Epithelial cell of prostate (primary cell): ENCODE data around the gene MALAT1.
A peak's percentile ranks its signal among the peaks of the same experiment; 100 is the strongest.

Experiments
- DNase-seq: peaks from one replicate; pipeline ENCODE4 v3.0.0-alpha.2; 2011; ENCODE audit warnings: low read depth, low spot score
- H3K27ac ChIP-seq: fragments of 450-650 bp; 2 replicates; pipeline ENCODE4 v1.5.1; 2017; ENCODE audit warnings: mild to moderate bottlenecking

Gene MALAT1

DNA sequence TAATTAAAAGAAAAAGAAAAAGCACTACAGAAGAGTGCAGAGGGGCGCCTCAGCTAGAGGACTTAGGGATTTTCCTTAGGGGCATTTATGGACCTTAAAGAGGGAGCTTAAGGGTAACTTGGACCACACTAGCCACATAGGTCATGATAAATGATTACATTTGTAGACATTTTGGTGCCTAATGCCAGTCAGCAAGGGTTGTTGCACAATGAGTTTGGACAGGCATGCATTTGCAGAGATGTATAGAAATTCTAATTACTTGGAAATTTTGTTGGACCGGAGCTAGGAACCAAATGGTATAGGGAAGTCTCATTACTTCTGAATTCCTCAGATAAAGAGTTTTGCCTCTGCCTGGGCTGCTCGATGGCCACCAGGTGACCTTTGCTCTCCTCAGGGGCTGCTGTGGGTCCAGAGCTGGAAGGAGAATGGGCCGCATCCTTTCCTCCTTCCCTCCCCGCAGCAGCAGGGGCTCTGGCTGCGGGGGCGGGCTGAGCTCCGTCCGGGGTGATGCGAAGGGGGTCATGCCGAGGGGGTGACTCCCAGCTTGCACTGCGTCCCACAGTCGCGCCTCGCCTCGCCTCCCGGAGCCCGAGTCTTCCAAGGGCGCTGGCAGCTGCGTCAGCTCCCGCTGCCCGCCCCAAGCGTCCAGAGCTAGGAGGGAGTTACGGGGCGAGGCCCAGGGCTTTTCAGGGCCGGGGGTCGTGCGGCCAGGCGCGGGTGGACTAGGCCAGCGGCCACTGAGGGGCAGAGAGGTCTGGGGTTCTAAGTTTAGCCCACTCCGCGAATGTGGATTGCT, 20.3 kb upstream of the MALAT1 start:
- H3K27ac ChIP-seq: peak overlapping the region; percentile 99
- no peak for DNase-seq

DNA sequence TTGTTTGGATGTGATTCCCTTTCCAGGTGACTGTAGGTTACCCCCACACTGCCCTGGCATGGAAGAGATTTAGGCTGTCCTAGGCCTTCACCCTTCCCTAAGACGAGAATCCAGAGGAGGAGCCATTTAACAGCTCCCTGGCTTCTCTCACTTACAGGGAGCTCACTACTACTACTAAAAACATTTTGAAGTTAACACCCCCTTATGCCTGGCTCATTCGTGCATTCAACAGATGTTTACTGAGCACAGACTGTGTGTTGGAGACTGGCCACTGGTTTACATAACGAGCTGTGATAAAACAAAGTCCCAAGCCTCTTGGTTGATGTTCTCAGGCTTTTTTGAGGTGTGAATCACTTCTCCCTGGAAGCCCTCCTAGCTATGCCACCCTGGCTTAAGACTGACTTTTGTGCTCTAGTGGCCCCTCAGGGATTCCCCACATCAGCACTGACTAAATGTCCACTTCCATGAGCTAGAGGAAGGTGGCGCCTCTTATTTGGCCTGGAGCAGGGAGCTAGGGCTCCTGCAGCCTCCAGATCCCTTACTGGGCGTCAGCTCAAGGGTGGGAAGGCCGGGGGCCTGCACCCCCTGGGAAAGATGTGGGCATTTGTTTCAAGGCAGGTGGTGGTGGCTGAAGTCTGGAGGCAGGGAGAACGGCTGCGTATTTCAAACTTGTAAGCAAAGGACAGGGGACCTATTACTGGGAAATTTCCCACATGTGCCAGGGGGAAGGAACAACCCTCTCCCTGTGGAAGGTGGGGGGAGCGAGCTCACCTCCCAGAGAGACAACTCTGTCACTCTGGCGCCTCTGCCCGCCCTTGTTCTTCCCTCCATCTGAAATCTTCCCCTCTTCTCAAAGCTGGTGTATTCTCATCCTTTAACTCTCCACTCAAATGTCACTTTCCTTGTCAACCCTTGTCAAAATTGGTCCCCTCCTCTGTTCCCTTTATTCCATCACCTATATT, 19.4 kb upstream of the MALAT1 start:
- DNase-seq: no peak
- peak overlapping the region; percentile 99 for H3K27ac ChIP-seq

DNA sequence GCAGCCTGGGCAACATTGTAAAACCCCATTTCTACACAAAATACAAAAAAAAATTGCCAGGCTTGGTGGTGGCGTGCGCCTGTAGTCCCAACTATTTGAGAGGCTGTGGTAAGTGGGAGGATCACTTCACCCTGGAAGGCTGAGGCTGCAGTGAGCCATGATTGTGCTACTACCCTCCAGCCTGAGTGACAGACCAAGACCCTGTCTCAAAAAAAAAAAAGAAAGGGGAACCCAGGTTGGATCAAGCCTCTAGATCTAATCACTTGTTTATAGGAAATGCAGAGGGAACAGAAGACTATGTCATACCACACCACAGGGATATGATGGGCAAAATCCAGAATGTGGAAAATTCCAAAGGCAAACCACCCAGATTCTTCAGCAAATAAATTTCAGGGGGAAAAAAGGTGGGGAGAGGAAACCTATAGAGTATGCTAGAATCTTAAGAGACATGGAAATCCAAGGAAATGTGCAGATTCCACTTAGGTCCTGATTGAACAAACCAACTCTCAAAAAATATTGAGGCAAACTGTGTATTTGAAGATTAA, 16.5 kb upstream of the MALAT1 start:
- H3K27ac ChIP-seq: no peak overlapping the region
- DNase-seq: no peak

DNA sequence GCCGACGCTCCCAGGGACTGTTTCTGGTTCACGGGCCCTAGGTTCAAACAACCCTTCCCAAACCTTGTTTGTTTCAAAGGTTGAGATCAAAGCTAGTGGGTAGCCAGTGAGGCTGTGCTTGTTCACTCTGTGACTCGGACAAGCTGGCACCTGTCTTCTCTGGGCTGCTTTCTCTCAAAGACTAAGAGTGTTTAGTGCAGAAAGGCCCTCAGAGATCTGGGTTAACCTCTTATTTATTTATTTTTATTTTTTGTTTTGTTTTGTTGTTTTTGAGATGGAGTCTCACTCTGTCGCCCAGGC, 13.0 kb upstream of the MALAT1 start:
- H3K27ac ChIP-seq: peak overlapping the region; percentile 100
- DNase-seq: no peak

DNA sequence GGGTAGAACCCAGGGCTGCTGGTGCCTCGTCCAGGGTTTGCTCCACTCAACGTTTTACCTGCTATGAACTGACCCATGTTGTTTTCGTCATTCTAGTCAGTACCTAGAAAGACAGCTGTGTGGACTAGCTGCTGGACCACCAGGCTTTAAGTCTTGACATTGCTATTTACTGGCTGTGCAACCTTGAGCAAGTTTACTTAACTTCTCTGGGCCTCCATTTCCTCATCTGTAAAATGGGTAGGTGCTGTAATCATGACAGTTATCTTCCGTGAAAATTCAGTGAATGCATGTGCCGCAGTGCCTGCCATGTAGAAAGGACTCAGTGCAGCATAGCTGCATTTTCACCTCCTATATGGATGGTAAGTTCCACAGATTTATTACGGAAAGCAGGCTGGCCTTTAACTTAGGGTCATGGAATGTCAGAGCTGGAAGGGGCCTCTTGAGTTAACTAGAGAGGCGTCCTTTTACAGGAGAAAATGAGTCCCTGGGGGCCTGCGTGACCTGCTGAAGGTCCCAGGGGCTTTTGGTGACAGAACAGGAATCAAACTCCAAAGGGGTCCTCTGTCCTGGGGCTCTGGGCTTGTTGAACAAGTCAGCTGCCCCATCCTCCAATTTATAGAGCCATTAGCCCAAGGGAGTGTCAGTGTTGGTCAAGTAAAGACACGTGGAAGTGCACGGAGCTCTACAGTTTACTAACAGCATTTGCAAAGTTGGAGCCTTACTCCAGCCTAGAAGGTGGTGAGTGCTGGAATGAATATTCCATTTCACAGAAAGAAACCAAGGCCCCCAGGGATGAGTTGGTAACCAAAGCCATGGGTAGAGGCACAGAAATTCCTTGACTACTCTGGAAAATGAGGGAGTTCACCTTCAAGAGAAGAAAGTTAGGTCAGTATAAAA, 12.0 kb upstream of the MALAT1 start:
- peak overlapping the region; percentile 100 for H3K27ac ChIP-seq
- no peak for DNase-seq

DNA sequence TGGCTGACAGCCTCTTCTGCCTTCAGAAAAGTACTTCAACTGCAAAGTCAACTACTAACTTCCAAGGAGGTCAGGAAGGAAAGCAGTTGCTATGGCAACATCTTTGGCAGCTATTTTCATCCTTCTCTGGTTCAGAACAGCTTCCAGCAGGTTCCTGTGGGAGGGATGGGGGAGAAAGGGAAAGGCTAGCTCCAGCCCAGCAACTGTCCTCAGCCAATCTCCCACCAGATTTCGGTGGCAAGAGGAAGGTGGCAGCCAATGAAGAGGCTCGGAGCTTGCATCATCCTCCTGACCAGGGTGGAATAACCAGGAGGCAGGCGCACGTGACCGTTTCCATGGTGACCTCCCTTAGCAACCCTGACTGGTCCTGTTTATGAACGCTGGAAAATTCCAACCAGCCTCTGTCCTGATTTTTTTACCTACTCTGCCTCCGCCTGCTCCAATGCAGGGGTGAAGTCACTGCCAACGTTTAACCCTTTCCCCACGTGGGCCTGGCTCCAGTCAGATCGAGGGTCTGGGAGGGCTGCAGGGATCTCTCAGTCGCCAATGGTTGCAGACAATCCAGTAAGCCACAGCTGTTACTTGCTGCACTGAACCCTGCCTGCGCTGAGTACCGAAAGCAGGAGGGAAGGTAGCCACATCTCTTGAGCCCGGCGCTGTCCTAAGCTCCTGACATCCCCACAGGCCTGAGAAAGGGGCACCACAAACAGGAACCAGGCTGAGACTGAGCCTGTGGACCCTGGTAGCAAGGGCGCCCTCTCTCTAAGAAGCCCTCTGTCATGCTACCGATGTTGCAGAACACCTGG, 11.2 kb upstream of the MALAT1 start:
- peak overlapping the region; percentile 100 for H3K27ac ChIP-seq
- DNase-seq: peak; percentile 99

DNA sequence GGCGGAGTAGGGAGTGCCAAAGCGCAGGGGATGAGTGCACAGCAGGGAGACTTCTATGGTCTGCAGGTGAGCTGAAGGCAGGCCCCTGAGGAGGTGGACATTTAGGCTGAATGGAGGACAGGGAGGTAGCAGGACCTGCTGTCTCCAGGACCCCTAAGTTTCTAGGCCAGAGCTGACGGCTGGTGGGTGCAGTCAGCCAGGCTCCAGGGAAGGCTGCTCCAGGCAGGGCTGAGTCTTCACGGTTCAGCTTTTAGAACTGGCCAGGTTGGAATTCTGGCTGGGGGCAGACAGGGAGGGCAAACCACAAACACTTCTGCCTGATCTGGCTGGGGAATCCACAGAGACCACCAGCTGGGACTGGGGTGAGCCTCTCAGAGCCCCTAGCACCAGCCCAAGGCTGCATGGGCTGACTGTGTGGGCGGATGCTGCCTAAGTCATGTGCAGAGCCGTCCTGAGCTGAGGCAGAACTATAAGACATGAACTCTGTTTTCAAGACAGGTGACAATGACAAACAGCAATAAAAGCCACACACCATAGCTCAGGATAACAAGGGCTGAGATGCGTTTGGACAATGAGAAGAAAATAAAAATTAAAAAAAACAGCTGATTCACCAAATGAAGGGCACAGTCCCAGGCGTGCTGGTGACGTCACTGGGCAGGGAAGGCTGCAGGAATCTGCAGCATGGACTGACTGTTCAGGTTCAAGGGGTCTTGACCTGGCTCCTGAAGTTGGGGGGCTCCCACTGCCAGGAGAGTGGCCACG, 10.4 kb upstream of the MALAT1 start:
- peak overlapping the region; percentile 100 for H3K27ac ChIP-seq
- no peak for DNase-seq

DNA sequence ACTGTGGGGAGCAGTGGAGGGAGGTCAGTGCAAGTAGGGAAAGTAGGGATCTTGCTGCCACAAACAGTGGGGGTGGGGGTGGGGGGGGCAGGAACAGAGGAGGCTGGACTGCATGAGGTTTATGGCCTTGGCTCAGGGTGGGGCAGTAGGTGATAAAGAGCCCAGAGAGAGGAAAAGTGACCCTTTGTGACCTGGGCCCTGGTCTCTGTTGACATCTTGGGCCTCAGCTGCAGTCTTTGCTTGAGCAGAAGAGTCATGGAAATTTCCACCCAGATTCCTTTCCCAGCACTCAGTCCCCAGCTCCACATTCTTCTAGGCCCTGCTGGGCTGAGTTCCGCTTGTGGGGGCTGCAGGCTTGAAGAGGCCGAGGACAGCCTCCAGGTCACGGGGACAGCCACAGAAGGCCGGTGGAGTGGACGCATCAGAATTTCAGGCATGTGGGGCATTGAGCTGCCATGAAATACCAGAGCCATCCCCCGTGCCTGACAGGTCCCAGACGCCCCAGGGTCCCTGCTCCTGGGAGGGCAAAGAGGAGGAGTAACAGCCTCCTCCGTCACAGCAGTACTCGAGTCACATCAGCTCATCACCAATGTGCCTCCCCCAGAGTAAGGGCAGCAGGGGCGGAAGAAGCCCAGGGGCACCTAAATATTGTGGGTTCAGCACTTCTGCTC, 9.7 kb upstream of the MALAT1 start:
- no peak for DNase-seq
- H3K27ac ChIP-seq: peak overlapping the region; percentile 100

DNA sequence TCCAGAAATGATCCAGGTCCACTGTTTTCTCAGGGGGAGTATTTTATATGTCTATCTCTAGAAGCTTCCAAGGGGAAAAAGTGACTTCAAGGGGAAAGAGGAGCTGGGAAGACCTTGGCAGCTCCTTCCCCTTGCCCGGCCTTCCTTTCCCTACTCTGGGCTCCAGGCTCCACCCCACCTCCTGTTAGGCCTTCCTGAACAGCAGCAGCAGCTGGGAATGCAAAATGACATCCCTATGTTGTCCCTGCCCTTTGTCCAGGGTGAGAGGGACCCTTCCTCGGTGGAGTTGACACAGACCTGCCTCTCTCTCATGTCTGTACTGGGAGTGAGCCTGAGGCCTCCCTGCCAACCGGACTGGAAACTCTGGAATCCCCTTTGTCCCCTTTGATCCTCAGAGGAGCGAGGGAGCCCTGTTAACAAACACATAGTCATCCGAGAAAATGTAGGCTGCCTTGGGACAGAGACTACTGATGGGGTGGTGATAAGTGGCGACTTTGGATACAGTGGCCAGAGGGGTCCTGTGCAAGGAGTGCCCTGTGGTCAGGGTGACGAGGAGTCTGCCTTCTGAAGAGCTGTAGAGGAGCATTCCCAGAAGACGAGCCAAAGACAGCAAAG, 9.0 kb upstream of the MALAT1 start:
- no peak for DNase-seq
- H3K27ac ChIP-seq: peak overlapping the region; percentile 100

DNA sequence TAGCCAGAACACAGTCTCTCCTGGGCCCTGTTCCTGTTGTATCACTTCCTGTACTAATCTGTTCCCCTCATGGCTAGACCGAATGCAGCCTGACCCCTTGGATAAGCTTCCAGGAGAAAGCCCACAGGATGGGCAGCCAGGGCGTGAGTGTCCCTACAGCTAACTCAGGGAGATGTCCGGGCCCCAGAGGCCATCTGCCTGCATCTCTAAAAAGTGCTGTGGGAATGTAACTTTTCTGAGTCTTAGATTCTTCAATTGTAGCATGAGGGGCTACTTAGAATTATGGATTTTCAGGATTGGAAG, 7.7 kb upstream of the MALAT1 start:
- DNase-seq: no peak
- peak overlapping the region; percentile 100 for H3K27ac ChIP-seq

DNA sequence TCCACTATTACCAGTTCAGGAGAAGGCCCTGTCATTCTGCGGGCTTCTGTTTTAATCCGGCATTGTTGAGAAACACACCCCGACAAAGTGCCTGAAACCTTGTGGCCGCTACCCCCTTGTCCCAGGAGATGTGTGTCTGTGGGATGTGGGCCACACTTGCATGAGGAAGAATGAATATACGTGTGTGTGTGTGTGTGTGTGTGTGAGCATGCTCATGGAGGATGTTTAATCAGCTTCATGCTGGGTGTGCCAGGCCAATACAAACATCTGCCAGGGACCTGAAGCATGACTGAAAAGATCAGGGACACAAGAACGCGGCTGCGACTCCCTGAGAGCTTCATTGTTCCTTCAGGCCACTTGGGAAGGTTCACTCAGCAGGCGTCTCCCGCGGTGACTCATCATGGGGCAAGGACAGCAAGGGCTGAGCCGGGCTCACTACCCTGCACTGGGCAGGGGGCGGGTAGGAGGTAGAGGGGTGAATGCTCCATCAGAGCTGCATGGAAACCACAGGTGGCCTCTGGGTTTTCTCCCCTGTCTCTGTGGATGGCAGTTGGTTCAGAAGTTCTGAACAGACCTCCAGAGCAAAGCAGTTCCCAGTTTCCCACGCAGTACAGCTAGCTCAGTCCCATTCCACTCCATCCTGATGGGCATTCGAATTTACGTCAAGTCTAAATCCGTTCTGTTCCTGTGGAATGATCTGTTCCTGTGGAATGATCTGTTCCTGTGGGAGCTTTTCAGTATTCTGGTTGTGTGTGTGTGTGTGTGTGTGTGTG, 7.0 kb upstream of the MALAT1 start:
- peak overlapping the region; percentile 100 for H3K27ac ChIP-seq
- peak; percentile 80 for DNase-seq

DNA sequence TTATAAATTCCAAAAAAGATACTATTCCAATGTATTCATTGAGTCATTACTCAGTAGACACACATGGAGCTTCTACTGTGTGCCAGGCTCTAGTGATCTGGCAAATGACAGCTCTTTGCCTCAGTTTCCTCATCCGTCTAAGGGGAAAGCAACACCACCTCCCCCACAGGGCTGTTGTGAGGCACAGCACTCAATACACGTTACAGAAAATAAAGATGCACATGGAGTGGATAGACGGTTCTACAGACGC, 6.5 kb upstream of the MALAT1 start:
- DNase-seq: no peak
- peak overlapping the region; percentile 100 for H3K27ac ChIP-seq

DNA sequence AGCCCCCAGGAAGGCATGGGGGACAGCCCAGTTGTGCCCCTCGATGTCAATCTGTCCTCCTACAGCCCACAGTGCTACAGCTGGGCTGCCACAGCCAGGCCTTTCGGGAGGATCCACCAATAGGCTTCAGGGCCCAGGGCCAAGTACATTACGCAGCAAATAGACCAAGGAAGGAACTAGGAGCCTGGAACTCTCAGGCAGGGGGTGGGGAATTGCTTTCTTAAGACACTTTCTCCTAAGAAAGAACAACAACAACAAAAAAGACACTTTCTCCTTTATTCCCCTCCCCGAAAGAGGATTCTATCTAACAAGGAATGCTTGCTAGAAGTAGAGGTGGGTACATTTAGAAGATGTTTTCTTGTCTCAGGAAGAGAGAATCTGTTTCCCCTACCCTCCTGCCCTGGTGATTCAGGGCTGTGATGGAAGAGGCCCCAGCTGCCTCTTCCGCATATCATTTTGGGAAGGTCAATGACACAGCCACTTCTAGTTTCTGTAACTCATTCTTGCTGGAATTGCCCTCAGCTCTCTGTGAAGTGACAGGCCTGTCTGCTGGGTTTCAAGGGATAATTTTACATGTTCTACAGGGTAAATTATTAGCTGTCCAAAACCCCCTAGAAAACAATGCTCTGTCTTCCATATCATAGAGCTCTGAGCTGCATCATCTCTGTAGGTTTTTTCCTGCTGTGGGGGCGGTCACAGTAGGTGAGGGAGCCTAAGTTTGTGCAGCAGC, 6.0 kb upstream of the MALAT1 start:
- H3K27ac ChIP-seq: peak overlapping the region; percentile 100
- DNase-seq: no peak

DNA sequence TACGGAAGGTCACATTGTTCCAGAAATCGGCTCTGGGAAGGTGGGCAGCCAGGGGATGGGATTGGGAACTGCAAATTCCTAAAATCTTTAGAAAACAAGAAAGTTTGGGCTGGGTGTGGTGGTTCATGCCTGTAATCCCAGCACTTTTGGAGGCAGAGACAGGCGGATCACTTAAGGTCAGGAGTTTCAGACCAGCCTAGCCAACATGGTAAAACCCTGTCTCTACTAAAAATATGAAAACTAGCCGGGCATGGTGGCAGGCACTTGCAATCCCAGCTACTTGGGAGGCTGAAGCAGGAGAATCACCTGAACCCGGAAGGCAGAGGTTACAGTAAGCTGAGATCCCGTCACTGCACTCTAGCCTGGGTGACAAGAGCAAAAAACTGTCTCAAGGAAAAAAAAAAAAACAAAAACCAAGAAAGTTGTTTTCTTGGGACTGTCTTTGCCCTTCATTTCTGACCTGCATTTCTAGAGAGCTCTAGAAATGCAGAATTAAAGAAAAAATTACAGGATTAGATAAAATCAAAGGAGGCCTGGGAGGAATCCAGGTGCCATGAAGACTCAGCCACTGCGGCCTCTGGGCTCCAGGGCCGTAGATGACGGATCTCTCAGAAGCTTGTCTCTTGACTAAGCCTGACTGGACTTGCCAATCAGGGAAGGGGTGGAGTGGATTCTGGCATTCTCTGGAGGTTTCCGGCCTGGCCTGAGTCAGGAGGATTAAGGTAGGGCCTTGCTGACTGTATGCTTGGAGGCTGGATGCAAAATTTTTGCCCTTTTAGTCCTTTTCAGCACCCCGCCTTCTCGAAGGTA, 5.3 kb upstream of the MALAT1 start:
- peak overlapping the region; percentile 100 for H3K27ac ChIP-seq
- DNase-seq: peak; percentile 99

DNA sequence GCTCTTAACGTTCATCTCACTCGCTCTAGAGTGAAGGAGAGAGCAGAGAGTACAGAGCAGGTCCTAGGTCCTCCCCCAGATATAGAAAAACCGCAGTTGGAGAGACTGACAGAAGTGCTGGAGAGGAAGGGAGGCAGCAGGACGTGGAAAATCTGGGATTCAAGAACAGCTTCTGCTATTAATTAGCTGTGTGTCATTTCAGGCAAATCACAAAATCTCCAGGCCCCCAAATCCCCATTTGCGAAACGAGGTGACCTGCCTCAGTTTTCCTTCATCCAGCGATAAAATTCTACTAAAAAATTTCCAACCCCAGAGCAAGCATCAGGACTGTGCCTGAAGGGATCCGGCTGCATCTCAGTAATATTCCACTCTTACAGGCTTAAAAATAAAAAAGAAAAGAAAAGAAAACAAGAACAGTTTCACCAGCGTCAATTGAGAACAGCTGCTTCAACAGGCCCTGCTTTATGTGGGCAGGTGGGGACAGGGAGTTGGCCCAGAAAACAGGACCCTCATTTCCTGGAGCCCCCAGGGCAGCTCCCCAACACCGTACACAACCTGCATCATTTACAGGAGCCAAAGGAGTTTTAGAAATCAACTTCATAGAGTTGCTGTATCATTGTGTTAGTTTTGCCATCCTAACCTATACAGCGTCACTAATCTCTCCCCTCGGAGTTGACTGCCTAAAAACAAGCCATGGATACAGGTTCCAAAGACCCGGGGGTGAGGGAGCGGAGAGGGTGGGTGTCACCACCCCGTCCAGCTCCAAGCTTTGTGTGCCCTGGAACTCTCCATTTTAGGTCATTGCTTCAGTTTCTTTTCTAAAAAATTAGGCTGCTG, 2.3 kb upstream of the MALAT1 start:
- H3K27ac ChIP-seq: peak overlapping the region; percentile 100
- DNase-seq: no peak
